Spleen (tissue), 11 donors: Measurements from ENCODE around the gene TEKT3. TPM values are rescaled to one million over a fixed set of nuclear protein-coding genes. Genes with fewer than 3 reads are reported as not detected.

ENCODE experiments used
- DNase-seq: peaks from one replicate; pipeline ENCODE4 v3.0.0-alpha.2; 2020
- H3K27ac ChIP-seq, 8 donors: fragments of 200-600 bp; sonication (generic) in 7 of 8; 1 replicate in 4 of 8; 2 replicates in 4 of 8; pipeline versions ENCODE4 v1.5.0 to v1.8.0; 2016 to 2021; ENCODE audit warnings: inconsistent platforms in 4 of 8, mild to moderate bottlenecking in 4 of 8, moderate library complexity in 1 of 8
- H3K27me3 ChIP-seq, 7 donors: fragments of 200-600 bp; sonication (generic) in 6 of 7; replicated peaks in 1 of 7; 1 replicate in 4 of 7; 2 replicates in 3 of 7; pipeline versions ENCODE4 v1.5.0 to v1.8.0; 2016 to 2021; ENCODE audit warnings: inconsistent platforms in 3 of 7, mild to moderate bottlenecking in 1 of 7
- H3K36me3 ChIP-seq, 6 donors: fragments of 200-600 bp; sonication (generic) in 5 of 6; 1 replicate in 4 of 6; 2 replicates in 2 of 6; pipeline versions ENCODE4 v1.5.0 to v1.8.0; 2016 to 2021; ENCODE audit warnings: inconsistent platforms in 2 of 6
- H3K4me1 ChIP-seq, 6 donors: fragments of 200-600 bp; sonication (generic) in 5 of 6; 1 replicate in 3 of 6; 2 replicates in 3 of 6; pipeline versions ENCODE4 v1.5.0 to v1.8.0; 2016 to 2021; ENCODE audit warnings: inconsistent platforms in 3 of 6
- H3K4me3 ChIP-seq, 8 donors: fragments of 200-600 bp; sonication (generic) in 7 of 8; 1 replicate in 4 of 8; 2 replicates in 4 of 8; pipeline versions ENCODE4 v1.5.0 to v1.8.0; 2016 to 2021; ENCODE audit warnings: inconsistent platforms in 4 of 8, mild to moderate bottlenecking in 4 of 8, moderate library complexity in 2 of 8
- H3K9me3 ChIP-seq, 8 donors: fragments of 200-600 bp; sonication (generic) in 7 of 8; 1 replicate in 4 of 8; 2 replicates in 4 of 8; pipeline versions ENCODE4 v1.5.0 to v1.8.0; 2016 to 2021; ENCODE audit warnings: inconsistent platforms in 4 of 8
- POLR2A ChIP-seq, 3 donors: fragments of 450-650 bp; IDR thresholded peaks; one replicate each; pipeline ENCODE4 v1.5.1; 2017; ENCODE audit warnings: antibody characterized with exemption in 3 of 3, mild to moderate bottlenecking in 1 of 3
- POLR2AphosphoS5 ChIP-seq, 3 donors: sonication (generic); formaldehyde crosslinking; IDR thresholded peaks; one replicate each; pipeline ENCODE4 v1.5.1; 2017; ENCODE audit warnings: antibody characterized with exemption in 3 of 3
- WGBS, 5 donors: extraction: QIAGEN DNeasy Blood & Tissue Kit in 3 of 5; methylation state at CpG; one replicate each; pipeline versions ENCODE4 v1.1.5 to v1.1.7; 2013 to 2018; 5-methylcytosine and 5-hydroxymethylcytosine counted together
- intact Hi-C: fragments of 100-400 bp; cut with DNase I; formaldehyde crosslinking; loops from one replicate; pipeline ENCODE4 v1.15.0; 2023; ENCODE audit warnings: low total_unique reads
- polyA plus RNA-seq, 3 donors: library from polyadenylated mRNA; stranded (reverse); fragments of 200-250 nt; gene quantifications; one replicate each; pipeline ENCODE4 v1.2.1, GENCODE V29; 2013
- total RNA-seq, 7 donors: library from RNA; depleted of rRNA in 3 of 7; stranded (reverse); fragments of >200 nt in 3 of 7; fragmentation: NEBNext Ultra II Directional in 4 of 7; extraction: Animal tissue kit (Norgen Biotek cat#: 25700) in 4 of 7; gene quantifications; one replicate each; pipeline versions ENCODE4 v1.1.0 to v1.2.1, GENCODE V29; 2016 to 2021
- TF ChIP-seq, protein P1 (sequence below), 11 experiments: fragments of 200-600 bp in 7 of 11; fragments of 450-650 bp in 4 of 11; sonication (generic) in 4 of 11; IDR thresholded peaks in 8 of 11; conservative IDR thresholded peaks in 3 of 11; 1 replicate in 7 of 11; 2 replicates in 4 of 11; pipeline versions ENCODE4 v1.4.0 to v1.8.0; 2016 to 2021; ENCODE audit warnings: antibody characterized with exemption in 11 of 11, inconsistent platforms in 4 of 11, mild to moderate bottlenecking in 1 of 11
- donor health status: healthy with polysubstance abuse.
- donor health status: DM: no; HTN: no; CAD: no; lungs with moderate emphysema.
- donor health status: DM: no; HTN: no; CAD: no.
- donor health status: Bipolar disorder and iron deficiency.
- donor health status: healthy.
- donor health status: DM: no; HTN: no; CAD: no.
- donor health status: DM: yes; HTN: yes; CAD: no.

Gene TEKT3
- total and polyA plus RNA-seq, 10 donors: 0.10 to 2.2 (median 0.47) TPM; not detected in 2

DNA sequence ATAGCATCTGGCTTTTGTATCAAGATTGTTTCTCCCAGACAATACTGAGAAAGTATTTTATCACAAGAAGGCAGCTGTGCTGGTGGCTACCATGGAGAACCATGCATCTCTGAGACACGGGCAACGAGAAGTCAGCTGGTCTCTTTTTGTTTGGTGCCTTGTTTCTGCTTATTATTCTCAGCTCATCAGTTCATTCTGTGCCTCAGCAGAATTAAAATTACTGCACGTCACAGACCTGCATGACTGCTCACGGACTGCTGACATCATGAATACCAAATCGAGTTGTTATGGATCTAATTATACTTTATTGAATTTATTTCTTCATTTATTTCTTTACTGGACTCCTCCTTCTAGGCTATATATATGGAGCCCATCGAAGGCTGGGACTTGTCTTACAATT is 57.3 kb downstream of the TEKT3 start:
- Histone ChIP-seq H3K36me3 (no peaks in the 10 kb centered on the region), H3K4me1 (no peaks in the 10 kb centered on the region), H3K27me3 (peaks cover 0 to 37% (median 0%) of the 10 kb centered on the region in 7 donors), H3K4me3 (no peak overlapping the region), H3K9me3 (peaks cover 0 to 9% (median 0%) of the 10 kb centered on the region in 8 donors), H3K27ac (no peak overlapping the region)
- TF ChIP-seq, protein P1, sequence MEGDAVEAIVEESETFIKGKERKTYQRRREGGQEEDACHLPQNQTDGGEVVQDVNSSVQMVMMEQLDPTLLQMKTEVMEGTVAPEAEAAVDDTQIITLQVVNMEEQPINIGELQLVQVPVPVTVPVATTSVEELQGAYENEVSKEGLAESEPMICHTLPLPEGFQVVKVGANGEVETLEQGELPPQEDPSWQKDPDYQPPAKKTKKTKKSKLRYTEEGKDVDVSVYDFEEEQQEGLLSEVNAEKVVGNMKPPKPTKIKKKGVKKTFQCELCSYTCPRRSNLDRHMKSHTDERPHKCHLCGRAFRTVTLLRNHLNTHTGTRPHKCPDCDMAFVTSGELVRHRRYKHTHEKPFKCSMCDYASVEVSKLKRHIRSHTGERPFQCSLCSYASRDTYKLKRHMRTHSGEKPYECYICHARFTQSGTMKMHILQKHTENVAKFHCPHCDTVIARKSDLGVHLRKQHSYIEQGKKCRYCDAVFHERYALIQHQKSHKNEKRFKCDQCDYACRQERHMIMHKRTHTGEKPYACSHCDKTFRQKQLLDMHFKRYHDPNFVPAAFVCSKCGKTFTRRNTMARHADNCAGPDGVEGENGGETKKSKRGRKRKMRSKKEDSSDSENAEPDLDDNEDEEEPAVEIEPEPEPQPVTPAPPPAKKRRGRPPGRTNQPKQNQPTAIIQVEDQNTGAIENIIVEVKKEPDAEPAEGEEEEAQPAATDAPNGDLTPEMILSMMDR (IDR thresholded peaks at IDR 0.05 in 8 of 11, conservative IDR thresholded peaks at IDR 0.05 in 3 of 11): no peak
- no peak for TF ChIP-seq POLR2A (IDR thresholded peaks at IDR 0.05)
- TF ChIP-seq POLR2AphosphoS5 (IDR thresholded peaks at IDR 0.05): no peak
- WGBS, 5 donors: 81 to 93% (median 83%) methylated on average over 6 of the region's 6 CpGs
- no peak for DNase-seq
- intact Hi-C loops: no loop called here

DNA sequence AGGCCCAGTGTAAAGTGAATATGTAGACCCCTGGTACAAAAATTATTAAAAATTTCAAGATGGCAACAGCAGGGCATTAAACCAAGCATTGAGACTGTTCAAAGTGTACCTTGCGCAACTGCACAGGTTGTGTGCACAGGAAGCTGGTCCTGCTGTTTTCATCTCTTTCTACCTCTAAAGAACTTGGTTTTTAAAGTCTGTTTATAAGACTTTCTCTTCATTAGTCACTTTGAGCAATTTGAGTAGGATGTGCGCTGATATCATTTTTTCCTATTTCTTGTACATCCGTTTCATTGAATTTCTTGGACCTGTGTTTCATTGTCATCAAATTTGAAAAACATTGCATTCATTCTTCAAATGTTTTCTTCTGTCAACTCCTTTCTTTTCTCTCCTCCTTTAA is 59.5 kb downstream of the TEKT3 start:
- WGBS, 5 donors: 82 to 94% (median 90%) methylated on average over 3 of the region's 3 CpGs
- peaks cover 0 to 42% (median 0%) of the 10 kb centered on the region in 7 donors for H3K27me3 ChIP-seq
- no peak for DNase-seq

DNA sequence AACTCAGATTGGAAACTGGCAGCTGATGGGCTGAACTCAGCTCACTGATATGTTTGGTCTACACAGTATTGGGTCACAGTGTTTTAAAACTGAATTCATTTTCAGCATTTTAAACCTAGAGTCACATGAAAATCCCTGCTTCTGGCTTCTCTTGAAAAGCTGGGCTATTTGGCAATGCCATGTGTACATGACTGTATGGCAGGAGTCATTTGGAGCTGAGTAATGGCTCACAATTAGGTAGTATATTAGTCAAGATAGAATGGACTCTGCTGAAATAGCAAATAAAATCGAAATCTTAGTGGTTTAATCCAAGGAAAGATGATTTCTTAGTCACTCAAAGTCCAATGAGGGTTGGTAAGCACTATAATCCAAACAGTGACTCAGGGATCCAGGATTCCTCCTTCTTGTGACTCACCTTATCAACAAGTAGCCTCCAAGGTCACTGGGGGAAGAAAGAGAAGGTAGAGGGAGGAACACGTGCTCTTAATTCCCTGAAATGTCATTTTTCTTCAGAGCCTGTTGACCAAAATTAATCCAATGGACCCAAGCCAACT is 62.4 kb downstream of the TEKT3 start:
- Histone ChIP-seq H3K4me3 (no peak overlapping the region), H3K4me1 (no peaks in the 10 kb centered on the region), H3K27ac (no peak overlapping the region), H3K27me3 (peaks cover 0 to 26% (median 0%) of the 10 kb centered on the region in 7 donors), H3K9me3 (peaks cover 0 to 15% (median 0%) of the 10 kb centered on the region in 8 donors), H3K36me3 (no peaks in the 10 kb centered on the region)
- DNase-seq: no peak
- TF ChIP-seq POLR2A (IDR thresholded peaks at IDR 0.05) (no peak), POLR2AphosphoS5 (IDR thresholded peaks at IDR 0.05) (no peak)
- TF ChIP-seq, protein P1 (IDR thresholded peaks at IDR 0.05 in 8 of 11, conservative IDR thresholded peaks at IDR 0.05 in 3 of 11): no peak
- whole genome bisulfite sequencing, 5 donors: 44 to 59% (median 48%) methylated on average over 2 of the region's 2 CpGs
- intact Hi-C loops: no loop called here

More for the DNA sequence above, 59.5 kb downstream of the TEKT3 start:
- Histone ChIP-seq H3K4me3 (no peak overlapping the region), H3K36me3 (no peaks in the 10 kb centered on the region), H3K9me3 (peaks cover 0 to 11% (median 0%) of the 10 kb centered on the region in 8 donors), H3K27ac (no peak overlapping the region), H3K4me1 (no peaks in the 10 kb centered on the region)
- intact Hi-C loops: no loop called here
- TF ChIP-seq POLR2A (IDR thresholded peaks at IDR 0.05) (no peak), POLR2AphosphoS5 (IDR thresholded peaks at IDR 0.05) (no peak)
- TF ChIP-seq, protein P1 (IDR thresholded peaks at IDR 0.05 in 8 of 11, conservative IDR thresholded peaks at IDR 0.05 in 3 of 11): no peak

DNA sequence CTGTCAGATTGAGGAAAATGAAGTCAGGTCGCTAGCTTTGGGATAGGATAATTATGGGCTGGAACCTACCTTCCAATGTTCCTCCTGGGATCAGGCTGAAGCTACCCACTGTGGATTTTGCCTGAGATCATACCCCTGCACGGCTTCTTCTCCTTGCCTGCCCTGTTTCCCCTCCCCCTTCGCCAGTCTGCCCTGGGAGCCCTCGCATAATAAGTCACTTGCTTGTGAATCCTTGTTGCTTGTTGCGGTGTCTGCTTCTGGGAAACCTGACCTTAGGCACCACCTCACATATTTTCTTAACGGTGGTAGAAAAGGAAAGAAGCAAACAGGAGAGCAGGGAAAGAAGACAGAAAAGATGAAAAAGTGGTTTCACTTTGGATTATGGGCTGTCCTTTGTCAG is 63.0 kb downstream of the TEKT3 start:
- no peaks in the 10 kb centered on the region for H3K36me3 ChIP-seq
- DNase-seq: no peak
- H3K4me1 ChIP-seq: no peaks in the 10 kb centered on the region
- peaks cover 0 to 21% (median 0%) of the 10 kb centered on the region in 7 donors for H3K27me3 ChIP-seq
- H3K4me3 ChIP-seq: no peak overlapping the region
- H3K9me3 ChIP-seq: peaks cover 0 to 15% (median 0%) of the 10 kb centered on the region in 8 donors
- intact Hi-C loops: no loop called here
- H3K27ac ChIP-seq: no peak overlapping the region
- 40 to 44% (median 41%) methylated on average over 6 of the region's 6 CpGs for WGBS, 5 donors
- TF ChIP-seq, protein P1 (IDR thresholded peaks at IDR 0.05 in 8 of 11, conservative IDR thresholded peaks at IDR 0.05 in 3 of 11): no peak
- TF ChIP-seq POLR2AphosphoS5 (IDR thresholded peaks at IDR 0.05) (no peak), POLR2A (IDR thresholded peaks at IDR 0.05) (no peak)
